Panc1 (cell line): ENCODE data around the gene PLCL1. TPM values are rescaled to one million over a fixed set of nuclear protein-coding genes. Genes with fewer than 3 reads are reported as not detected.

Source experiments
- ATAC-seq: fragments of 200-7000 bp; cut with Tn5 transposase; 2 replicates; pipeline ENCODE4 v1.9.1; 2020; ENCODE audit warnings: mild to moderate bottlenecking, moderate library complexity
- BruUV-seq: library from RNA; stranded (reverse); fragments of 400-500 nt; replicated peaks from 2 replicates; lab custom pipeline; 2021; lab: Mats Ljungman, UMichigan
- CTCF ChIA-PET: fragments of 300-600 bp; sonication (Branson Sonifier 250); formaldehyde crosslinking; loops from one replicate; lab custom pipeline; 2022; ENCODE audit warnings: antibody characterized with exemption; lab: Charles Lee
- POLR2A ChIA-PET: fragments of 300-600 bp; sonication (Branson Sonifier 250); formaldehyde crosslinking; loops from one replicate; lab custom pipeline; 2022; ENCODE audit warnings: antibody characterized with exemption; lab: Charles Lee
- DNase-seq: peaks from one replicate; pipeline ENCODE4 v3.0.0-alpha.2; 2010; ENCODE audit warnings: low read depth, low spot score
- H3K27ac ChIP-seq: 2 replicates; pipeline ENCODE4 v1.5.1; 2011; ENCODE audit warnings: mild to moderate bottlenecking, low read length, inconsistent platforms
- H3K27me3 ChIP-seq: fragments of 200-500 bp; sonication (Bioruptor generic); 2 replicates; pipeline ENCODE4 v1.6.0; 2014; ENCODE audit warnings: low read length, inconsistent platforms; ENCODE audit not compliant: control insufficient read depth, insufficient read depth
- H3K36me3 ChIP-seq: fragments of 200-500 bp; sonication (Bioruptor generic); 2 replicates; pipeline ENCODE4 v1.5.1; 2014; ENCODE audit warnings: inconsistent platforms, mild to moderate bottlenecking, low read length, moderate library complexity; ENCODE audit not compliant: control insufficient read depth, insufficient read depth
- H3K4me1 ChIP-seq: 2 replicates; pipeline ENCODE4 v1.5.1; 2011; ENCODE audit warnings: inconsistent platforms, mild to moderate bottlenecking, low read length, moderate library complexity; ENCODE audit not compliant: control insufficient read depth, insufficient read depth
- H3K4me3 ChIP-seq, 2 experiments: 2 replicates each; pipeline ENCODE4 v1.5.1; 2011 to 2012; ENCODE audit warnings: low read depth in 2 of 2, low read length in 2 of 2, mild to moderate bottlenecking in 2 of 2, inconsistent platforms in 1 of 2, moderate library complexity in 1 of 2
- H3K9me3 ChIP-seq: fragments of 200-500 bp; sonication (Bioruptor generic); 2 replicates; pipeline ENCODE4 v1.5.1; 2014; ENCODE audit warnings: low read depth, mild to moderate bottlenecking, inconsistent platforms, low read length, moderate library complexity; ENCODE audit not compliant: control insufficient read depth, insufficient read depth
- POLR2AphosphoS5 ChIP-seq: IDR thresholded peaks from 2 replicates; pipeline ENCODE4 v1.6.1; 2012; ENCODE audit warnings: mild to moderate bottlenecking, low read depth, low read length, moderate library complexity
- SIN3A ChIP-seq: IDR thresholded peaks from 2 replicates; pipeline ENCODE4 v1.6.1; 2012; ENCODE audit warnings: low read depth, mild to moderate bottlenecking, low read length, moderate library complexity, borderline replicate concordance; ENCODE audit not compliant: insufficient read depth
- TCF7L2 ChIP-seq: IDR thresholded peaks from 2 replicates; pipeline ENCODE4 v1.6.1; 2011; ENCODE audit warnings: mild to moderate bottlenecking, low read depth, low read length, inconsistent platforms
- in situ Hi-C: cut with HindIII; loops from 2 replicates; pipeline ENCODE4 v1.10.0; 2016; ENCODE audit warnings: low sequenced_read_pairs, low pct_unique_long_range_greater_than_20kb
- intact Hi-C: fragments of 100-400 bp; cut with micrococcal nuclease; formaldehyde crosslinking; loops from one replicate; pipeline ENCODE4 v1.10.0; 2022; ENCODE audit not compliant: unreplicated experiment
- total RNA-seq: library from RNA; stranded (reverse); gene quantifications from one replicate; pipeline ENCODE4 v1.2.1, GENCODE V29; 2021; ENCODE audit not compliant: unreplicated experiment
- TF ChIP-seq, protein P1 (sequence below), 2 experiments: IDR thresholded peaks; 2 replicates each; pipeline ENCODE4 v1.6.1; 2011 to 2012; ENCODE audit warnings: low read depth in 2 of 2, control low read depth in 1 of 2, low read length in 1 of 2, mild to moderate bottlenecking in 1 of 2, moderate library complexity in 1 of 2; ENCODE audit not compliant: insufficient read depth in 1 of 2
- TF ChIP-seq, protein P2 (sequence below): fragments of 450-650 bp; IDR thresholded peaks from 2 replicates; pipeline ENCODE4 v1.5.1; 2017; ENCODE audit warnings: mild to moderate bottlenecking

PLCL1 gene
- total RNA-seq, 1 experiment from 2014 or later = not detected

- ChIA-PET POLR2A (no interaction called here), CTCF (no interaction called here)
- Histone ChIP-seq H3K27ac (no peak overlapping the region), H3K4me1 (no peaks in the 10 kb centered on the region), H3K9me3 (no peaks in the 10 kb centered on the region), H3K27me3 (no peaks in the 10 kb centered on the region), H3K36me3 (no peaks in the 10 kb centered on the region), H3K4me3 (no peak overlapping the region)
- intact Hi-C loops (no loop called here), in situ Hi-C loops (no loop called here)
- DNase-seq = no peak
- BruUV-seq = no TSS peak
- TF ChIP-seq SIN3A (no peak), TCF7L2 (no peak), POLR2AphosphoS5 (no peak)
- TF ChIP-seq, protein P1, sequence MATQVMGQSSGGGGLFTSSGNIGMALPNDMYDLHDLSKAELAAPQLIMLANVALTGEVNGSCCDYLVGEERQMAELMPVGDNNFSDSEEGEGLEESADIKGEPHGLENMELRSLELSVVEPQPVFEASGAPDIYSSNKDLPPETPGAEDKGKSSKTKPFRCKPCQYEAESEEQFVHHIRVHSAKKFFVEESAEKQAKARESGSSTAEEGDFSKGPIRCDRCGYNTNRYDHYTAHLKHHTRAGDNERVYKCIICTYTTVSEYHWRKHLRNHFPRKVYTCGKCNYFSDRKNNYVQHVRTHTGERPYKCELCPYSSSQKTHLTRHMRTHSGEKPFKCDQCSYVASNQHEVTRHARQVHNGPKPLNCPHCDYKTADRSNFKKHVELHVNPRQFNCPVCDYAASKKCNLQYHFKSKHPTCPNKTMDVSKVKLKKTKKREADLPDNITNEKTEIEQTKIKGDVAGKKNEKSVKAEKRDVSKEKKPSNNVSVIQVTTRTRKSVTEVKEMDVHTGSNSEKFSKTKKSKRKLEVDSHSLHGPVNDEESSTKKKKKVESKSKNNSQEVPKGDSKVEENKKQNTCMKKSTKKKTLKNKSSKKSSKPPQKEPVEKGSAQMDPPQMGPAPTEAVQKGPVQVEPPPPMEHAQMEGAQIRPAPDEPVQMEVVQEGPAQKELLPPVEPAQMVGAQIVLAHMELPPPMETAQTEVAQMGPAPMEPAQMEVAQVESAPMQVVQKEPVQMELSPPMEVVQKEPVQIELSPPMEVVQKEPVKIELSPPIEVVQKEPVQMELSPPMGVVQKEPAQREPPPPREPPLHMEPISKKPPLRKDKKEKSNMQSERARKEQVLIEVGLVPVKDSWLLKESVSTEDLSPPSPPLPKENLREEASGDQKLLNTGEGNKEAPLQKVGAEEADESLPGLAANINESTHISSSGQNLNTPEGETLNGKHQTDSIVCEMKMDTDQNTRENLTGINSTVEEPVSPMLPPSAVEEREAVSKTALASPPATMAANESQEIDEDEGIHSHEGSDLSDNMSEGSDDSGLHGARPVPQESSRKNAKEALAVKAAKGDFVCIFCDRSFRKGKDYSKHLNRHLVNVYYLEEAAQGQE (IDR thresholded peaks at IDR 0.05; ENCODE audit: insufficient read depth in 1 of 2, low read depth in 2 of 2, low read length in 1 of 2) = no peak
- TF ChIP-seq, protein P2, sequence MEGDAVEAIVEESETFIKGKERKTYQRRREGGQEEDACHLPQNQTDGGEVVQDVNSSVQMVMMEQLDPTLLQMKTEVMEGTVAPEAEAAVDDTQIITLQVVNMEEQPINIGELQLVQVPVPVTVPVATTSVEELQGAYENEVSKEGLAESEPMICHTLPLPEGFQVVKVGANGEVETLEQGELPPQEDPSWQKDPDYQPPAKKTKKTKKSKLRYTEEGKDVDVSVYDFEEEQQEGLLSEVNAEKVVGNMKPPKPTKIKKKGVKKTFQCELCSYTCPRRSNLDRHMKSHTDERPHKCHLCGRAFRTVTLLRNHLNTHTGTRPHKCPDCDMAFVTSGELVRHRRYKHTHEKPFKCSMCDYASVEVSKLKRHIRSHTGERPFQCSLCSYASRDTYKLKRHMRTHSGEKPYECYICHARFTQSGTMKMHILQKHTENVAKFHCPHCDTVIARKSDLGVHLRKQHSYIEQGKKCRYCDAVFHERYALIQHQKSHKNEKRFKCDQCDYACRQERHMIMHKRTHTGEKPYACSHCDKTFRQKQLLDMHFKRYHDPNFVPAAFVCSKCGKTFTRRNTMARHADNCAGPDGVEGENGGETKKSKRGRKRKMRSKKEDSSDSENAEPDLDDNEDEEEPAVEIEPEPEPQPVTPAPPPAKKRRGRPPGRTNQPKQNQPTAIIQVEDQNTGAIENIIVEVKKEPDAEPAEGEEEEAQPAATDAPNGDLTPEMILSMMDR = no peak
- ATAC-seq = no peak
These were observed 63.2 kb downstream of the PLCL1 start for GRCh38 chr2:197867624-197868023.

GRCh38 chr2:197868206-197868605, 63.8 kb downstream of the PLCL1 start:
- H3K27me3 ChIP-seq = no peaks in the 10 kb centered on the region
- TF ChIP-seq TCF7L2 = no peak
- TF ChIP-seq, protein P1 (IDR thresholded peaks at IDR 0.05; ENCODE audit: insufficient read depth in 1 of 2, low read depth in 2 of 2, low read length in 1 of 2) = no peak
- TF ChIP-seq, protein P2 = no peak
- no peak for TF ChIP-seq SIN3A
- no peak for TF ChIP-seq POLR2AphosphoS5
- intact Hi-C loops (no loop called here), in situ Hi-C loops (no loop called here)
- no peaks in the 10 kb centered on the region for H3K36me3 ChIP-seq
- CTCF ChIA-PET = no interaction called here
- H3K4me3 ChIP-seq = no peak overlapping the region
- no peaks in the 10 kb centered on the region for H3K9me3 ChIP-seq
- no peak overlapping the region for H3K27ac ChIP-seq
- no peaks in the 10 kb centered on the region for H3K4me1 ChIP-seq
- ATAC-seq (no peak), DNase-seq (no peak)
- POLR2A ChIA-PET = no interaction called here
- no TSS peak for BruUV-seq
